Left ventricle myocardium inferior (tissue), 1 donor: ENCODE measurements around the gene NDNF. TPM values are rescaled to one million over a fixed set of nuclear protein-coding genes. Genes with fewer than 3 reads are reported as not detected.

ENCODE experiments used
- DNase-seq: peaks from one replicate; pipeline ENCODE4 v3.0.0-alpha.2; 2020
- H3K27ac ChIP-seq: fragments of 200-600 bp; replicated peaks from 2 replicates; pipeline ENCODE4 v1.8.0; 2021
- H3K27me3 ChIP-seq: fragments of 200-600 bp; 2 replicates; pipeline ENCODE4 v1.8.0; 2021; ENCODE audit warnings: low read depth
- H3K36me3 ChIP-seq: fragments of 200-600 bp; 2 replicates; pipeline ENCODE4 v1.8.0; 2021
- H3K4me1 ChIP-seq: fragments of 200-600 bp; 2 replicates; pipeline ENCODE4 v1.8.0; 2021
- H3K4me3 ChIP-seq: fragments of 200-600 bp; 2 replicates; pipeline ENCODE4 v1.8.0; 2021; ENCODE audit warnings: mild to moderate bottlenecking, moderate library complexity
- H3K9me3 ChIP-seq: fragments of 200-600 bp; replicated peaks from 2 replicates; pipeline ENCODE4 v1.8.0; 2021
- intact Hi-C: fragments of 100-400 bp; cut with micrococcal nuclease; formaldehyde crosslinking; loops from one replicate; pipeline ENCODE4 v1.11.0; 2022
- total RNA-seq: library from RNA; stranded (reverse); fragmentation: NEBNext Ultra II Directional; extraction: Animal tissue kit (Norgen Biotek cat#: 25700); gene quantifications from one replicate; pipeline ENCODE4 v1.2.1, GENCODE V29; 2021
- TF ChIP-seq, protein P1 (sequence below): fragments of 200-600 bp; IDR thresholded peaks from 2 replicates; pipeline ENCODE4 v1.8.0; 2021; ENCODE audit warnings: antibody characterized with exemption, mild to moderate bottlenecking, borderline replicate concordance
- donor health status: DM: no; HTN: yes; CAD: no; lungs with severe emphysema.

NDNF gene
- total RNA-seq, 1 donor from 2014 or later: 6.8 TPM

DNA sequence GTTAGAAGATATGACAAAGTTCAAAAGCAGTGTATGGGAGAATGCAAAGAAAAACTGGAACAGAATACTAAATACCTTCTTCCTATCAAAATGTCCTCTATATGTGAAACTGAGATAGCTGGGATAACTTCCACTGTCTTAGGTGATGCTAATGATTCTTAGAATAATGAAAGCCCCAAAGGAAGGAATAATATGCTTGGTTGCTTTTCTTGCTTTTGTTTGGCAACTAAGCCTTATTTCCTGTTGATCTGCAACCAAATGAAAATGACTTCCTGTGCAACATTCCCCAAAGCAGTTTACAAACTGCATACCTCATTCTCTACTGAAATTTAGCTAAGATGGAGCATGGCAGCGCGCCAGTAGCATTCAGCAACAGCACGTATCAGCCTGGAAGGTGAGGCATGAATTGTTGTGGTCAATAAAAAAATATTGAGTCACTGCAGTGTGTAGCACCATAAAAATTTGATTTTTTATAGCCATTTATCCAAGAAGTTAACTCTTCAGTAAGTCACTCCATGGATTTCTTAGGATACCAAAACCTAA, 18.7 kb downstream of the NDNF start:
- no peak overlapping the region for H3K4me3 ChIP-seq
- H3K4me1 ChIP-seq: peaks cover 19% of the 10 kb centered on the region
- no peaks in the 10 kb centered on the region for H3K9me3 ChIP-seq
- peak overlapping the region; percentile 59 for H3K27ac ChIP-seq
- H3K36me3 ChIP-seq: no peaks in the 10 kb centered on the region
- no peaks in the 10 kb centered on the region for H3K27me3 ChIP-seq
- intact Hi-C loops: no loop called here
- peak; percentile 33 for DNase-seq
- TF ChIP-seq, protein P1, sequence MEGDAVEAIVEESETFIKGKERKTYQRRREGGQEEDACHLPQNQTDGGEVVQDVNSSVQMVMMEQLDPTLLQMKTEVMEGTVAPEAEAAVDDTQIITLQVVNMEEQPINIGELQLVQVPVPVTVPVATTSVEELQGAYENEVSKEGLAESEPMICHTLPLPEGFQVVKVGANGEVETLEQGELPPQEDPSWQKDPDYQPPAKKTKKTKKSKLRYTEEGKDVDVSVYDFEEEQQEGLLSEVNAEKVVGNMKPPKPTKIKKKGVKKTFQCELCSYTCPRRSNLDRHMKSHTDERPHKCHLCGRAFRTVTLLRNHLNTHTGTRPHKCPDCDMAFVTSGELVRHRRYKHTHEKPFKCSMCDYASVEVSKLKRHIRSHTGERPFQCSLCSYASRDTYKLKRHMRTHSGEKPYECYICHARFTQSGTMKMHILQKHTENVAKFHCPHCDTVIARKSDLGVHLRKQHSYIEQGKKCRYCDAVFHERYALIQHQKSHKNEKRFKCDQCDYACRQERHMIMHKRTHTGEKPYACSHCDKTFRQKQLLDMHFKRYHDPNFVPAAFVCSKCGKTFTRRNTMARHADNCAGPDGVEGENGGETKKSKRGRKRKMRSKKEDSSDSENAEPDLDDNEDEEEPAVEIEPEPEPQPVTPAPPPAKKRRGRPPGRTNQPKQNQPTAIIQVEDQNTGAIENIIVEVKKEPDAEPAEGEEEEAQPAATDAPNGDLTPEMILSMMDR: no peak

DNA sequence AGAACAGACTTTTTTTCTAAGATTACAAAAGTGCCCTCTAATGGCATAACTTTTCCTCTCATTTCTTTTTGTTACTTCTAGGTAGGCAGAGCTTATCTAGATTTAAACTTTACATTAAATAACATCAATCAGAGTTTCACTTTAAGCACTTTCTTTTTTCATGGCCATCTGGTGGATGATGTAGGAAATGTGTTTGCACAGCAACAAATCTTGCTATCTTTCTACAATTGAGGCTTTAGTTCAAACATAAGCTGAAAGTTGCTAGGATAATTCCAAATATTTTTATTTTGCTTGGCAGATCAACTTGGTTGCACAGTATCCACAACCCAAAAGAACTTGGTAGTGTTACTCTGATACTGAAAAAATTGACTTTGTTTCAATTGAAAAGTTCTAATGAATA, 22.0 kb downstream of the NDNF start:
- no peak overlapping the region for H3K4me3 ChIP-seq
- no peaks in the 10 kb centered on the region for H3K36me3 ChIP-seq
- intact Hi-C loops: no loop called here
- DNase-seq: no peak
- H3K4me1 ChIP-seq: peaks cover 7% of the 10 kb centered on the region
- no peaks in the 10 kb centered on the region for H3K27me3 ChIP-seq
- H3K9me3 ChIP-seq: no peaks in the 10 kb centered on the region
- H3K27ac ChIP-seq: no peak overlapping the region
- TF ChIP-seq, protein P1: peak; percentile 54

DNA sequence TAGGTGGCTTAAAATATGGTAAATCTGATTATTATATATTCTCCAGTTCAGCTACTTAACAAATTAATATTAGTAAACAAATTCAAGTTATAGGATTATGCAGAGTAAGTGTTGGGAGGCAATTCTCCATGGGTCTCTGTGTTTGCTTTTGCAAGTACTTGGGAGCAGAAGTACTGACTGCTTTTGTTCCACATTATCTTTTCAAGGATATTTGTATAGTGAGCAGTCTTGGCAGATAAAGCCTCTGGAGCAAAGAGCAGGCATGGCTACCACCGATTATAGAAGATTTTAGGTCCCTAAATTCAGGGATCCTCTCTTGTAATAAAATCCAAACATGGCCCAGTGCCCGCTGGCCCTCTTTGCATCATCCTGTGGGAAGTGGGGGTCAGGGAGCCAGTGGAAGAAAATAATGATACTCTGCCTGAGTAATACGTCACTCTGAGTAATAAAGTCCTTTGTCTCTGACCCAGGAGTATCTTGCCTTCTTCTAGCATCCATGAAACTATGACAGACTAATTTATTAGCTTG, 23.2 kb downstream of the NDNF start:
- H3K9me3 ChIP-seq: no peaks in the 10 kb centered on the region
- H3K27ac ChIP-seq: no peak overlapping the region
- intact Hi-C loops: no loop called here
- H3K27me3 ChIP-seq: no peaks in the 10 kb centered on the region
- DNase-seq: no peak
- H3K4me1 ChIP-seq: peaks cover 7% of the 10 kb centered on the region
- TF ChIP-seq, protein P1: no peak
- H3K36me3 ChIP-seq: no peaks in the 10 kb centered on the region
- no peak overlapping the region for H3K4me3 ChIP-seq

DNA sequence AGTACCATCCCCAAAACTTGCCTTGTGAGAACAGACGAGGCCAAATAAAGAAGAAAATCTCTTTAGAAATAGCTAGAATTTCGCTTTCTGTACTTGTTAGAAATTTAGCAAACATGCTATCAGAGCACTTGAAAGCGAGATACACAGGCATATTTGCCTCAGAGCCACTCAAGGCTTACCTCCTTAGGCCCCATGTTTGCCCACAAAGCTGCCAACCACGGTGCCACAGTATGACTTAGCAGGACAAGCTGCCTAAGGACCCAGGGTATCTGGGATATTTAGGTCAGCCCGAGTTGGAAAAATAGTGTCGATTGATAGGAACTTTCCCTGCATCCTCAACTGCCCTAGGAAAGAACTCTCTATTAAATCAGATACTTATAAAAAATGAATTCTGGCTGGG, 24.2 kb downstream of the NDNF start:
- no peak overlapping the region for H3K27ac ChIP-seq
- no peaks in the 10 kb centered on the region for H3K36me3 ChIP-seq
- DNase-seq: no peak
- H3K4me3 ChIP-seq: no peak overlapping the region
- no peaks in the 10 kb centered on the region for H3K9me3 ChIP-seq
- peaks cover 7% of the 10 kb centered on the region for H3K4me1 ChIP-seq
- TF ChIP-seq, protein P1: no peak
- H3K27me3 ChIP-seq: no peaks in the 10 kb centered on the region
- intact Hi-C loops: no loop called here

DNA sequence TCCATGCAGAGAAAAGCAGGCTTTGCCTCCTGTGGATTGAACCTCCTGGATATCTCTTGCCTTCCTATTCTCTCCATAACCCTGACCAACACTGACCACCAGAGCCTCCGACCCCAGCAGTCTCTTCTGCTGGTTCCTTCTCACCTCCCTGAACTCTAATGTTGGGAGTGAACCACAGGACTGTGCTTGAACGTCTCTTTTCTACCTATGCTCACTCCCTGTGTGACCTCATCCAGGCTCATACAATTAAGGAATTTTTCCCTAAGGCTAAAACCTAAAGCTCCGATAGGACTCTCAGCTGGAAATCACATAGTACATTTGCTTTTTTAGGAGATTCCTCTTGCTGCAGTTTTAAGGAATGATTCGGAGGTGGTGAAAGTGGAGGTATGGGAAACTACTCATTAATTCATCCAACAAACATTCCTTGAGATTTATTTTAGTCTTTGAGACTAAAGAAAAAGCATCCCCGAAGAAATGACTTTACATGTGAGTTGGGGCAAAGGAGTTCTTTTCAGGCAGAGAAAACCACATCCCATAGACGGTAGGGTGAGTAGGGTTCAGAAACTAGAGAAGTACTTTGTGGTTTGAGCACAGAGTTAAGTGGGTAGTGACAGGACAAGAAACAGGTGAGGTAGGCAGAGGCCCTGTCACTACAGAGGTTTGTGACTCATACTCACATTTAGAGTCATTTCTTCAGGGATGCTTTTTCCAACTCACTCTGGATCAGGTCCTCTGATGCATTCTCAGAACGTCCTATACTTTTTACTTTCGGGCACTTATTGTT, 30.8 kb downstream of the NDNF start:
- no peak for DNase-seq
- H3K27me3 ChIP-seq: no peaks in the 10 kb centered on the region
- H3K27ac ChIP-seq: no peak overlapping the region
- no peaks in the 10 kb centered on the region for H3K4me1 ChIP-seq
- H3K36me3 ChIP-seq: no peaks in the 10 kb centered on the region
- intact Hi-C loops: no loop called here
- H3K4me3 ChIP-seq: no peak overlapping the region
- no peaks in the 10 kb centered on the region for H3K9me3 ChIP-seq
- TF ChIP-seq, protein P1: no peak
